HL-60 (cell line): ENCODE measurements around the gene POLR2H.

ENCODE experiments used
- DNase-seq, 2 experiments: peaks; one replicate each; pipeline ENCODE4 v3.0.0-alpha.2; 2010 to 2020; ENCODE audit warnings: low read depth in 1 of 2, low spot score in 1 of 2
- H3K27ac ChIP-seq: fragments of 250-450 bp; sonication (Bioruptor Pico); replicated peaks from 2 replicates; pipeline ENCODE4 v1.5.1; 2020; ENCODE audit warnings: mild to moderate bottlenecking, moderate library complexity
- H3K27me3 ChIP-seq: fragments of 250-450 bp; sonication (Bioruptor Pico); 2 replicates; pipeline ENCODE4 v1.5.1; 2021; ENCODE audit warnings: mild to moderate bottlenecking, moderate library complexity; ENCODE audit not compliant: insufficient read depth, poor library complexity, severe bottlenecking
- H3K4me3 ChIP-seq: replicated peaks from 2 replicates; pipeline ENCODE4 v1.5.1; 2011; ENCODE audit warnings: mild to moderate bottlenecking, control low read depth, low read length; ENCODE audit not compliant: insufficient read depth
- CTCF ChIP-seq: IDR thresholded peaks from one replicate; pipeline ENCODE4 v1.5.1; 2011; ENCODE audit warnings: low read length, control low read depth, inconsistent platforms; ENCODE audit not compliant: insufficient read depth
- GABPA ChIP-seq: IDR thresholded peaks from 2 replicates; pipeline ENCODE4 v1.6.1; 2012; ENCODE audit warnings: low read depth
- POLR2AphosphoS5 ChIP-seq: IDR thresholded peaks from 2 replicates; pipeline ENCODE4 v1.6.1; 2012; ENCODE audit warnings: low read depth
- SPI1 ChIP-seq: IDR thresholded peaks from 2 replicates; pipeline ENCODE4 v1.6.1; 2012; ENCODE audit warnings: low read depth, mild to moderate bottlenecking, borderline replicate concordance
- TF ChIP-seq, protein P1 (sequence below): IDR thresholded peaks from 2 replicates; pipeline ENCODE4 v1.6.1; 2012; ENCODE audit warnings: low read depth; ENCODE audit not compliant: insufficient replicate concordance

The POLR2H gene

GRCh38 chr3:184391266-184391665 is 29.8 kb downstream of the POLR2H start:
- H3K27ac ChIP-seq = no peak overlapping the region
- no peak overlapping the region for H3K4me3 ChIP-seq
- H3K27me3 ChIP-seq = peaks cover 7% of the 10 kb centered on the region
- TF ChIP-seq GABPA (no peak), CTCF (no peak), SPI1 (no peak), POLR2AphosphoS5 (no peak)
- TF ChIP-seq, protein P1, sequence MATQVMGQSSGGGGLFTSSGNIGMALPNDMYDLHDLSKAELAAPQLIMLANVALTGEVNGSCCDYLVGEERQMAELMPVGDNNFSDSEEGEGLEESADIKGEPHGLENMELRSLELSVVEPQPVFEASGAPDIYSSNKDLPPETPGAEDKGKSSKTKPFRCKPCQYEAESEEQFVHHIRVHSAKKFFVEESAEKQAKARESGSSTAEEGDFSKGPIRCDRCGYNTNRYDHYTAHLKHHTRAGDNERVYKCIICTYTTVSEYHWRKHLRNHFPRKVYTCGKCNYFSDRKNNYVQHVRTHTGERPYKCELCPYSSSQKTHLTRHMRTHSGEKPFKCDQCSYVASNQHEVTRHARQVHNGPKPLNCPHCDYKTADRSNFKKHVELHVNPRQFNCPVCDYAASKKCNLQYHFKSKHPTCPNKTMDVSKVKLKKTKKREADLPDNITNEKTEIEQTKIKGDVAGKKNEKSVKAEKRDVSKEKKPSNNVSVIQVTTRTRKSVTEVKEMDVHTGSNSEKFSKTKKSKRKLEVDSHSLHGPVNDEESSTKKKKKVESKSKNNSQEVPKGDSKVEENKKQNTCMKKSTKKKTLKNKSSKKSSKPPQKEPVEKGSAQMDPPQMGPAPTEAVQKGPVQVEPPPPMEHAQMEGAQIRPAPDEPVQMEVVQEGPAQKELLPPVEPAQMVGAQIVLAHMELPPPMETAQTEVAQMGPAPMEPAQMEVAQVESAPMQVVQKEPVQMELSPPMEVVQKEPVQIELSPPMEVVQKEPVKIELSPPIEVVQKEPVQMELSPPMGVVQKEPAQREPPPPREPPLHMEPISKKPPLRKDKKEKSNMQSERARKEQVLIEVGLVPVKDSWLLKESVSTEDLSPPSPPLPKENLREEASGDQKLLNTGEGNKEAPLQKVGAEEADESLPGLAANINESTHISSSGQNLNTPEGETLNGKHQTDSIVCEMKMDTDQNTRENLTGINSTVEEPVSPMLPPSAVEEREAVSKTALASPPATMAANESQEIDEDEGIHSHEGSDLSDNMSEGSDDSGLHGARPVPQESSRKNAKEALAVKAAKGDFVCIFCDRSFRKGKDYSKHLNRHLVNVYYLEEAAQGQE = no peak
- no peak for DNase-seq

DNA sequence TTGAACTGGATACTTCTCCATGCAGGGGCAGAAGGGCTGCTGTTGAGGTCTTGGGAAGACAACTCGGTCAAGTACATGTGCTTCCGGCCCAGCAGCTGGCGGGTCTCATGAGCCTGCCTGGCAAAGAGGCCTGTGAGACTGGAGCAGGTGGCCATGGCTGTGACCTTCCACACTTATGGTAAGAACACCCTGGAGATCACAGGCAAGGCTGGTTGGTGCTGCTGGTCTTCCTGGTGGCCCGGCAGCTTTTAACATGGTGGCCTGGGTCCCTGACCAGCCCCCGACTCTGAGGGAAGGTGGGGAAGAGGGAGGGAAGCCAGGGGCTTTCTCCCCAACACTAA is 33.8 kb downstream of the POLR2H start:
- H3K27me3 ChIP-seq = peaks cover 6% of the 10 kb centered on the region
- DNase-seq = no peak
- H3K4me3 ChIP-seq = no peak overlapping the region
- TF ChIP-seq POLR2AphosphoS5 (no peak), CTCF (no peak), SPI1 (no peak), GABPA (no peak)
- TF ChIP-seq, protein P1 = no peak
- no peak overlapping the region for H3K27ac ChIP-seq

DNA sequence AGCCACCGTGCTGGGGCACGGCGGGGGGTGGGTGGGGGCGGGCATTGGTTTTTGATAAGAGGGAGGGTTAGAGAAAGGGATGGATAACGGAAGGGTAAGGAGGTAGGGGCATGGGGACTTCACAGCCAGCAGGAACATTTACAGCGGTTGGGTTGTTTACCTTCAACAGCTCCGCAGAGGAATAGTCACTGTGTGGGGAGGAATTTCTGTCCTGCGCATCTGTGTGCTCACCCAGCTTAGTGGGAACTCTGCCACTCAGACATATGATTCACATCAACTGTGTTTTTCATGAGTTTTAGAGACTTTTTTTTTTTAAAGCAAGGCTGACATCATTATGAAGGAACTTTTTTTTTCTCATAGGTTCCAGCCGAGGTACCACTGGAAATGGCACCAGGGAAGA is 37.9 kb downstream of the POLR2H start:
- Histone ChIP-seq H3K4me3 (no peak overlapping the region), H3K27me3 (peaks cover 4% of the 10 kb centered on the region), H3K27ac (no peak overlapping the region)
- no peak for DNase-seq
- TF ChIP-seq SPI1 (no peak), POLR2AphosphoS5 (no peak), CTCF (no peak), GABPA (no peak)
- TF ChIP-seq, protein P1 = no peak
